NCI-H146 (cell line): ENCODE measurements around the gene DGKH.

Experiments
- DNase-seq: peaks from one replicate; lab custom pipeline; 2025; lab: John Stamatoyannopoulos, UW

DGKH gene

DNA sequence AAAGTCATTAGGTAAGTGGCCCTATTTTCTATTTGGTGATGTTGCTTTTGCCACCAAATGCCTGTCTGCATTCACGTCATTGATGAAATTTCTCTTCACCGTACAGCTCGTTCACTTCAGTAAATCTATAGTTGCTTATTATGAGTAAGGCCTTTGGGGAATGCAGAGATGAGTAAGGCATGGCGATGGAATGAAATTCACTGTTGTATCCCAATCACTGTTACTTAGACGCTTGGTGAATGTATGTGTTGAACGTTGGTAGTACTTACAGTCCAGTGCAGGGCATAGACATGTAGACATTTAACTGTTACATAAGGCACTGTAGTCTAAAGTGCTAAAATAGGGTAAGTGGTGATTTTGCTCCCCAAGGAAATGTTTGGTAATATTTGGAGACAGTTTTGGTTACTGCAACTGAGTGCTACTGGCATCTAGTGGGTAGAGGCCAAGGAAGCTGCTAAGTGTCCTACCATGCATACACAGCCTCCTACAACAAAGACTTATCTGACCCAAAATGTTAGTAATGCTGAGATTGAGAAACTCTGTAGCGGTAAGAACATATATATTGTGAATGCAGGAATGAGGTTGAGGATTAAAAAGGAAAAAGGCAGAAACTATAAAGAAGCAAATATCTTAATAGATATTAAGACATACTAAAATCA is 229.3 kb downstream of the DGKH start:
- no peak for DNase-seq

DNA sequence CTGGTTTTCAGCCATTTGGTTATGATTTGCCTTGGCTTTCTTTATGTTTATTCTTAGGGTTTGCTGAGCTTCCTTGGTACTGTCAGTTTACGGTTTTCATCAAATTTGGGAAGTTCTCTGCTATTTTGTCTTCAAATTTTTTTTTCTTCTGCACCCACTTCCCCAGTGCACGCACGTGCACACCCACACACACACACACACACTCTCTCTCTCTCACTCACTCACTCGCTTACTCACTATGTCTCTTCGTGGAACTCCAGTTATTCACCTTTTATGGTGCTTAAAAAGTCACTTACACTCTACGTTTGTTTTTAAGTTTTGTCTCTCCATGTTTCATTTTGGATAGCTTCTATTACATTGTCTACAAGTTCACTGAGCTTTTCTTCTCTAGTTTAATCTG is 230.6 kb downstream of the DGKH start:
- DNase-seq, result no peak

DNA sequence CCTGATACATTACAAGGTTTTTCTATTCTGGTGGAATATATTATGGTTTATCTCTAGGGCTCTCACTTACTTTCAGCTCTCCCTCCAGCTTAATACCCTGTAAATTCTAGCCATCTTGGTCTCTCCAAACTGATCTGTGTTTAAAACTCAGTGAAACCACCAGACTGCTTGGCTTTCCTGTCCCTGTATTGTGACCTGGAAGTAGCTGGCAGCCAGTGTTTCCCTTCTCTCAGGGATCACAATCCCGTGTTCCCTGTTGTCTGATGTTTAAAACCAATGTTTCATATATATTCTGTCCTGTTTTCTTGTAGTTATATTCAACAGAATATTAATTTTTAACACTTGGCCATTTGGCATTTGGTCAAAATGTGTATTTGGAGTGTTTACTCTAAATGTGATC is 231.5 kb downstream of the DGKH start:
- DNase-seq, result no peak

DNA sequence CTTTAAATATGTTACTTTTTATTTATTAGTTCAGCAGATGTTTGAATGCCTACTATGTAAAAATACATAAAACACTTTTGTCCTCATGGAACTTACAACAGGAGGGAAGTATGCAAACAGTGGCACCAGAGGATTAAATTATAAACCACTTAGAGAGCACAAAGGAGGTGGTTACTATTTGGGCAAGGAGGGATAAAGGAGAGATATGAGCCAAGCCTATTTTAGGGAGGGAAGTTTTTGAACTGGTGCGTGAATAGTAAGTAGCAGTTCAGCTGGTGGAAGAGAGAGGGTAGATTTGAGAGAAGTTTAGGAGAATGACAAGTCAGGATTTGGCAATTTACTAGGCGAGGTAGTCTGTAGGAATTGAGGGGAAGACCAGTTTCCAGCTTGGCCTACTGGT is 232.1 kb downstream of the DGKH start:
- DNase-seq, result no peak

DNA sequence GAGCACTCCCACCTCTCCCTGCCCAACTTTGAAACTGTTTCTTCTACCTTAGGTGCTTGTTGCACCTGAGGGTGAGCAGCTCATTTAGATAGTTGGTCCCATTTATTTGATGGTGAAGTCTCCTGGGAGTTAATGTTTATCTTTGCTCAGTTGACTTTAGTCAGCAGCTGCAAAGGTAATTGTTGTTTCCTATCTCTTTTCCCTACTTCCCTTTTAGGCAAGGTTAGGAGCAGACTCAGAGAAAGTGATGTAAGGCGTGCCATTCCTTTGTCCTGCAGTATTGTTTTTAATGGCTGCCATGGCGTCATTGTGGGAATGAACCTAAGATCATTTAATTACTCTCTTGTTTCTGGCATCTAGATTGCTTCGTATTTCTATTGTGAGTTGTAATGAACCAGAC is 235.1 kb downstream of the DGKH start:
- peak; percentile 40 for DNase-seq

DNA sequence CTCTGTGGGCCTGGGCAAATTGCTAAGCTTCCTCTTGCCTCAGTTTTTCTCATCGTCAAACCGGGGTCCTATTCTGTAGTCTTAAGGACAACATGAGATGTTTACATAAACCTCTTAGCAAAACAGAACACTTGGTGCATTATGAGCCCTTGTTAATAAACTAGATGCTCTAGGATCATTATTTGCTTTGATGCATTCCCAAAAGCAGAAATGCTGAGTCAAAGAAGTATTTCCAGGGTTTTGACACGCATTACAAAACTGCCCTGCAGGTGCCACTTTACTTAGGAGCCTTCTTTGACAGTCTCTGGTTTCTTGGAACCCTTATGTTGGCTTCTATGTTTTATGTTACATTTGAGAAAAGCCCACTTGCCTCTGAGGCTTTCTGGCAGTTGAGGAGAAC is 235.6 kb downstream of the DGKH start:
- no peak for DNase-seq
